Dedifferentiated amniotic fluid mesenchymal stem cell (primary cell): Measurements from ENCODE around the gene ITGA2.
"Not testable (repeated sequence)": the region's sequence is repeated elsewhere in the genome, so short reads cannot be mapped to it uniquely, and the experiment has no call there.

Experiments
- DNase-seq: peaks from one replicate; pipeline ENCODE4 v3.0.0-alpha.2; 2016; ENCODE audit errors: extremely low spot score

Gene ITGA2

GRCh38 chr5:52989025-52989780 is at the start of gene ITGA2:
Gene ITGA2, plus strand, starts transcription at chr5:52989352. Its CDS starts 117 bp downstream, at chr5:52989469.
- no peak for DNase-seq

- no peak for DNase-seq
Measured at GRCh38 chr5:52943285-52943684, 45.9 kb upstream of the ITGA2 start.

GRCh38 chr5:52943808-52944207 is 45.3 kb upstream of the ITGA2 start:
- DNase-seq = no peak

- no peak for DNase-seq
Measured at GRCh38 chr5:52945040-52945439, 44.1 kb upstream of the ITGA2 start.

- DNase-seq = no peak
Measured at GRCh38 chr5:52947208-52947607, 41.9 kb upstream of the ITGA2 start.

GRCh38 chr5:52947851-52948250 is 41.3 kb upstream of the ITGA2 start:
- DNase-seq = no peak

GRCh38 chr5:52948418-52949076 is 40.6 kb upstream of the ITGA2 start:
- peak; percentile 87 for DNase-seq

- no peak for DNase-seq
Measured at GRCh38 chr5:52950686-52951085, 38.5 kb upstream of the ITGA2 start.

- DNase-seq = no peak
Measured at GRCh38 chr5:52952483-52952882, 36.7 kb upstream of the ITGA2 start.

- no peak for DNase-seq
Measured at GRCh38 chr5:52956014-52956413, 33.1 kb upstream of the ITGA2 start.

GRCh38 chr5:52956915-52957747 is 32.0 kb upstream of the ITGA2 start:
- no peak for DNase-seq

- DNase-seq = no peak
Measured at GRCh38 chr5:52961274-52961681, 27.9 kb upstream of the ITGA2 start.

GRCh38 chr5:52963636-52964035 is 25.5 kb upstream of the ITGA2 start:
- no peak for DNase-seq

- no peak for DNase-seq
Measured at GRCh38 chr5:52964138-52964537, 25.0 kb upstream of the ITGA2 start.

GRCh38 chr5:52976157-52976556 is 13.0 kb upstream of the ITGA2 start:
- DNase-seq = not testable (repeated sequence)

GRCh38 chr5:52977264-52977897 is 11.8 kb upstream of the ITGA2 start:
- DNase-seq = no peak

- no peak for DNase-seq
Measured at GRCh38 chr5:52981507-52981906, 7.6 kb upstream of the ITGA2 start.

- no peak for DNase-seq
Measured at GRCh38 chr5:52983731-52984636, 5.2 kb upstream of the ITGA2 start.

GRCh38 chr5:52985306-52985705 is 3.8 kb upstream of the ITGA2 start:
- DNase-seq = no peak

- DNase-seq = no peak
Measured at GRCh38 chr5:52987711-52988331, 1.3 kb upstream of the ITGA2 start.
